Astrocyte of the spinal cord (primary cell): Measurements from ENCODE around the gene FTL.

Experiments
- DNase-seq: peaks from one replicate; pipeline ENCODE4 v3.0.0; 2011; ENCODE audit warnings: low read depth, low spot score
- H3K4me3 ChIP-seq: 2 replicates; pipeline ENCODE4 v1.5.1; 2011; ENCODE audit warnings: low read depth, mild to moderate bottlenecking, low read length, moderate library complexity
- in situ Hi-C: cut with HindIII; loops from 2 replicates; pipeline ENCODE4 v1.10.0; 2017; ENCODE audit warnings: low sequenced_read_pairs
- TF ChIP-seq, protein P1 (sequence below): IDR thresholded peaks from 2 replicates; pipeline ENCODE4 v1.5.1; 2012; ENCODE audit warnings: low read depth, mild to moderate bottlenecking, low read length, inconsistent platforms

The FTL gene

DNA sequence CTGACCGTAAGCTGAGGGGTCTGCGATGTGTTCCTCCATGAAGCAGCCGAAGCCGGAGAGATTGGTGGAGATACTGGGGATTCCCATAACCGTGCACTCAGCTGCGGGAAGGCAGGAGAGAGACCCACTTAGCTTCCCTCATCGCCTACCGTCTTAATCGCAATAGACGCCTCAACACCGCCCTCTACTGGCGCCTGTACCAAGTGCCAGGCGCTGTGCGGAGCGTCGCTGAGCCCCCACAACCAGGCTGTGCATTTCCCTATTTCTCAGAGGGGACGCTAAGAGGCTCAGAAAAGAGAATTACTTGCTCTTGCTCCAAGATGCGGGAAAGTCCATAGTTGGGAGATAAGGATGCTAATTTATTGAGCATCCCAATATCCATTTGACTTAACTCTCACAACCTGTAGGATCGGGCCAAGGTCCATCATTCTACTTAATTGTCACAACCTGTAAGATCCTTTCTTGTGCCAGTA is 5.8 kb downstream of the FTL start:
- in situ Hi-C loops, result no loop called here
- DNase-seq, result peak; percentile 77
- no peak overlapping the region for H3K4me3 ChIP-seq
- TF ChIP-seq, protein P1, sequence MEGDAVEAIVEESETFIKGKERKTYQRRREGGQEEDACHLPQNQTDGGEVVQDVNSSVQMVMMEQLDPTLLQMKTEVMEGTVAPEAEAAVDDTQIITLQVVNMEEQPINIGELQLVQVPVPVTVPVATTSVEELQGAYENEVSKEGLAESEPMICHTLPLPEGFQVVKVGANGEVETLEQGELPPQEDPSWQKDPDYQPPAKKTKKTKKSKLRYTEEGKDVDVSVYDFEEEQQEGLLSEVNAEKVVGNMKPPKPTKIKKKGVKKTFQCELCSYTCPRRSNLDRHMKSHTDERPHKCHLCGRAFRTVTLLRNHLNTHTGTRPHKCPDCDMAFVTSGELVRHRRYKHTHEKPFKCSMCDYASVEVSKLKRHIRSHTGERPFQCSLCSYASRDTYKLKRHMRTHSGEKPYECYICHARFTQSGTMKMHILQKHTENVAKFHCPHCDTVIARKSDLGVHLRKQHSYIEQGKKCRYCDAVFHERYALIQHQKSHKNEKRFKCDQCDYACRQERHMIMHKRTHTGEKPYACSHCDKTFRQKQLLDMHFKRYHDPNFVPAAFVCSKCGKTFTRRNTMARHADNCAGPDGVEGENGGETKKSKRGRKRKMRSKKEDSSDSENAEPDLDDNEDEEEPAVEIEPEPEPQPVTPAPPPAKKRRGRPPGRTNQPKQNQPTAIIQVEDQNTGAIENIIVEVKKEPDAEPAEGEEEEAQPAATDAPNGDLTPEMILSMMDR, result peak; percentile 96

DNA sequence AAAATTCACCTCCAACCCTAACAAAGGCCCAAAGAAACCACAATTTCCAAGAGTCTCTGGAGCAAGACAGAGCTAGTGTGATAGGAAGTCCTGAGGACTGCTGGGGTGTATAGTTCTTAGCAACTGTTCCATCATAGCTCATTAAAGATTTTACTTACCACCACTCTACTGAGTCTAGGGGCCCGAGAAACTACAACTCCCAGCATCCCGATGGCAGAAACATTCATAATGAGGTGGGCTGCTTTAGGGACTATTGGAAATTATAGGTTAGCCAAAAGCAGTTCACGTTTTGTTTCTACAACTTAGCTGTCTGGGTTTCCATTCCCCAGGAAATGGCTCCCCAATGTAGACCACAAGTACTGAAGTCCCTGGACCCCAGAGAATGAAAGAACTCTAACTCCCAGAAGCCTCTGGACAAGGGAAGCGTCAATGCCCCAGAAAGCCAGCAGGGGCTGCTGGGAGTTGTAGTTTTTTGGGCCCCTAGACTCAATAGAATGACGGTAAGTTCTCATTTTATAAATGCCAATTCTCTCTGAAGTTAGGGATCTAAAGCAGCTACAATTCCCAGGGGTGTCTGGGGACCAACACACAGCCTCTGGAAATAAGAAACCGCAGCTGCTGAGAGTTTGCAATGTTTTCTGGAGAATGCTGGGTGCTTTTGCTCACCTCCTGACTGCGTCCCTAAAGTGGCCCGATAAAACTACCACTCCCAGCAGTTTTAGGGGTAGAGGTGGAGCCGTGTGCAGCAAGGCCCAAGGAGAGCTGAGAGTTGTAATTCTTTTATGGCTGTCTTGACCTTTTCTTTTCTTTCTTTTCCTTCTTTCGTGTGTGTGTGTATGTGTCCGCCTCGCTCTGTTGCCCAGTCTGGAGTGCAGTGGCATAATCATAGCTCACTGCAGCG is 11.1 kb downstream of the FTL start:
- DNase-seq, result no peak
- H3K4me3 ChIP-seq, result no peak overlapping the region
- TF ChIP-seq, protein P1, result no peak
- in situ Hi-C loops, result no loop called here

DNA sequence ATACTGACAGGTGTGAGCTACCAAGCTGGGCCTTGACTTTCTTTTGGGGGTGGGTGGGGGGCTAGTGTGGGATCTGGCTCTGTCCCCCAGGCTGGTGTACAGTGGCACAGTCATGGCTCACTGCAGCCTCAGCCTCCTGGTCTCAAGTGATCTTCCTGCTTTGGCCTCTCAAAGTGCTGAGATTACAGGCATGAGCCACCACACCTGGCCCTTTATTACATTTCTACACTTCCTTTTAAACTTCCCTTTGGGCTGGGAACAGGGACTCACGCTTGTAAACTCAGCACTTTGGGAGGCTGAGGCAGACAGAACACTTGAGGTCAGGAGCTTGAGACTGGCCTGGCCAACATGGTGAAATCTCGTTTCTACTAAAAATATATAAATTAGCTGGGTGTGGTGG is 12.0 kb downstream of the FTL start:
- in situ Hi-C loops, result no loop called here
- H3K4me3 ChIP-seq, result no peak overlapping the region
- TF ChIP-seq, protein P1, result no peak
- no peak for DNase-seq

- DNase-seq, result no peak
Observed at GRCh38 chr19:48982280-48982679, 17.2 kb downstream of the FTL start.

GRCh38 chr19:48985711-48986110 is 20.6 kb downstream of the FTL start:
- DNase-seq, result no peak
- TF ChIP-seq, protein P1, result no peak
- no peak overlapping the region for H3K4me3 ChIP-seq
- in situ Hi-C loops, result no loop called here

More at GRCh38 chr19:48982280-48982679, 17.2 kb downstream of the FTL start:
- TF ChIP-seq, protein P1, result no peak
- in situ Hi-C loops, result no loop called here
- H3K4me3 ChIP-seq, result no peak overlapping the region

GRCh38 chr19:48986211-48986610 is 21.1 kb downstream of the FTL start:
- H3K4me3 ChIP-seq, result no peak overlapping the region
- in situ Hi-C loops, result no loop called here
- TF ChIP-seq, protein P1, result no peak
- no peak for DNase-seq
